K562 (cell line): ENCODE measurements around the gene VARS1. TPM values are rescaled to one million over a fixed set of nuclear protein-coding genes. Genes with fewer than 3 reads are reported as not detected.

ENCODE experiments used
- ATF1 ChIP-seq, 2 experiments: fragments of 450-650 bp in 1 of 2; IDR thresholded peaks; 2 replicates each; pipeline ENCODE4 v1.6.1; 2016; ENCODE audit warnings: missing compliant biosample characterization in 1 of 2, missing genetic modification characterization in 1 of 2
- E2F3 ChIP-seq: fragments of 250-450 bp; sonication (Bioruptor Pico); IDR thresholded peaks from 2 replicates; pipeline ENCODE4 v1.4.0; 2020; ENCODE audit warnings: mild to moderate bottlenecking
- E2F8 ChIP-seq: fragments of 450-650 bp; IDR thresholded peaks from 2 replicates; pipeline ENCODE4 v1.7.1; 2018; ENCODE audit warnings: mild to moderate bottlenecking, low read depth; ENCODE audit not compliant: partially characterized antibody
- EZH2 ChIP-seq: IDR thresholded peaks from 2 replicates; pipeline ENCODE4 v1.6.1; 2012; ENCODE audit warnings: low read depth, mild to moderate bottlenecking, inconsistent platforms, low read length, borderline replicate concordance
- GMEB1 ChIP-seq: fragments of 250-450 bp; sonication (Bioruptor Pico); IDR thresholded peaks from 2 replicates; pipeline ENCODE4 v1.4.0; 2020; ENCODE audit warnings: mild to moderate bottlenecking
- IRF2 ChIP-seq: sonication (generic); formaldehyde crosslinking; IDR thresholded peaks from 2 replicates; pipeline ENCODE4 v1.8.1; 2022; ENCODE audit warnings: mild to moderate bottlenecking, missing genetic modification reagents
- KAT7 ChIP-seq: sonication (generic); formaldehyde crosslinking; IDR thresholded peaks from 2 replicates; pipeline ENCODE4 v1.8.0; 2022; ENCODE audit warnings: missing genetic modification reagents, mild to moderate bottlenecking, borderline replicate concordance
- KLF16 ChIP-seq: IDR thresholded peaks from 2 replicates; pipeline ENCODE4 v1.6.1; 2016; ENCODE audit warnings: antibody characterized with exemption
- LARP7 ChIP-seq: fragments of 450-650 bp; IDR thresholded peaks from 2 replicates; pipeline ENCODE4 v1.6.1; 2016
- LCOR ChIP-seq: sonication (generic); formaldehyde crosslinking; IDR thresholded peaks from 2 replicates; pipeline ENCODE4 v1.8.0; 2022; ENCODE audit warnings: mild to moderate bottlenecking, missing genetic modification reagents
- NFYB ChIP-seq: IDR thresholded peaks from 2 replicates; pipeline ENCODE4 v1.6.1; 2011; ENCODE audit warnings: mild to moderate bottlenecking, moderate library complexity; ENCODE audit not compliant: insufficient read length; ENCODE audit errors: extremely low read depth
- PPARD ChIP-seq: fragments of 250-450 bp; sonication (Bioruptor Pico); IDR thresholded peaks from 2 replicates; pipeline ENCODE4 v1.8.0; 2022; ENCODE audit warnings: inconsistent platforms, mild to moderate bottlenecking, moderate library complexity
- RB1 ChIP-seq: fragments of 450-650 bp; IDR thresholded peaks from 2 replicates; pipeline ENCODE4 v1.6.1; 2017; ENCODE audit warnings: low read depth, mild to moderate bottlenecking
- SIN3A ChIP-seq, 2 experiments: fragments of 150-350 bp in 1 of 2; IDR thresholded peaks; 2 replicates each; pipeline ENCODE4 v1.6.1; 2011 to 2016; ENCODE audit warnings: borderline replicate concordance in 2 of 2, low read depth in 2 of 2, low read length in 2 of 2, mild to moderate bottlenecking in 2 of 2, moderate library complexity in 2 of 2; ENCODE audit not compliant: control insufficient read depth in 1 of 2
- TARDBP ChIP-seq: fragments of 450-650 bp; IDR thresholded peaks from 2 replicates; pipeline ENCODE4 v1.6.1; 2016
- TCF3 ChIP-seq: sonication (generic); formaldehyde crosslinking; IDR thresholded peaks from 2 replicates; pipeline ENCODE4 v1.4.0; 2020; ENCODE audit warnings: mild to moderate bottlenecking, missing genetic modification reagents
- TOE1 ChIP-seq, 2 experiments: fragments of 450-650 bp in 1 of 2; sonication (generic) in 1 of 2; formaldehyde crosslinking in 1 of 2; IDR thresholded peaks; 2 replicates each; pipeline versions ENCODE4 v1.7.1 to v1.8.0; 2016 to 2022; ENCODE audit warnings: borderline replicate concordance in 2 of 2, mild to moderate bottlenecking in 2 of 2, antibody characterized with exemption in 1 of 2, inconsistent platforms in 1 of 2, low read depth in 1 of 2, missing genetic modification reagents in 1 of 2, moderate library complexity in 1 of 2
- XRCC3 ChIP-seq: fragments of 450-650 bp; IDR thresholded peaks from 2 replicates; pipeline ENCODE4 v1.6.1; 2017; ENCODE audit warnings: mild to moderate bottlenecking, moderate library complexity
- ZEB2 ChIP-seq: fragments of 450-650 bp; IDR thresholded peaks from 2 replicates; pipeline ENCODE4 v1.6.1; 2016
- ZNF133 ChIP-seq: fragments of 250-450 bp; sonication (Bioruptor Pico); IDR thresholded peaks from 2 replicates; pipeline ENCODE4 v1.4.0; 2020; ENCODE audit warnings: mild to moderate bottlenecking
- ZNF324 ChIP-seq: fragments of 250-450 bp; sonication (Bioruptor Pico); IDR thresholded peaks from 2 replicates; pipeline ENCODE4 v1.4.0; 2020; ENCODE audit warnings: mild to moderate bottlenecking
- ZNF384 ChIP-seq: IDR thresholded peaks from 2 replicates; pipeline ENCODE4 v1.6.1; 2012; ENCODE audit warnings: low read depth, low read length, improper control_type of control experiment
- ZNF444 ChIP-seq: fragments of 250-450 bp; sonication (Bioruptor Pico); IDR thresholded peaks from 2 replicates; pipeline ENCODE4 v1.4.0; 2020; ENCODE audit warnings: mild to moderate bottlenecking, moderate library complexity
- ZNF57 ChIP-seq: fragments of 450-650 bp; formaldehyde crosslinking; IDR thresholded peaks from 2 replicates; pipeline ENCODE4 v1.4.0; 2020; ENCODE audit warnings: mild to moderate bottlenecking, moderate library complexity
- ZNF583 ChIP-seq: fragments of 250-450 bp; sonication (Bioruptor Pico); IDR thresholded peaks from 2 replicates; pipeline ENCODE4 v1.4.0; 2020
- ZNF699 ChIP-seq: fragments of 250-450 bp; sonication (Bioruptor Pico); IDR thresholded peaks from 2 replicates; pipeline ENCODE4 v1.8.0; 2021; ENCODE audit warnings: mild to moderate bottlenecking, moderate library complexity; ENCODE audit not compliant: insufficient replicate concordance
- polyA plus RNA-seq, 8 experiments: library from polyadenylated mRNA; depleted of rRNA in 4 of 8; stranded (reverse) in 5 of 8; unstranded in 3 of 8; fragments of >200 nt; fragmentation: Nextera tagmentation in 2 of 8; fragmentation: Illumina TruSeq in 1 of 8; extraction: Ambion mirVana in 2 of 8; extraction: Trizol in 1 of 8; gene quantifications; 2 replicates each; pipeline versions ENCODE4 v1.2.1 to v1.2.3, GENCODE V29; 2011 to 2014; ENCODE audit warnings: inconsistent platforms in 1 of 8, missing spikeins in 1 of 8
- total RNA-seq, 7 experiments: library from RNA; depleted of rRNA in 6 of 7; stranded (reverse); fragments of >200 nt in 6 of 7; fragmentation: Illumina TruSeq in 2 of 7; extraction: Trizol in 2 of 7; gene quantifications; 2 replicates each; pipeline versions ENCODE4 v1.2.1 to v1.2.3, GENCODE V29; 2011 to 2021; ENCODE audit warnings: low replicate concordance in 1 of 7

Gene VARS1
- total and polyA plus RNA-seq, 9 of the 15 experiments (the other 6 are each of a cell fraction or from before 2014, with no cell fraction given) = 2.9 to 488 (median 130) TPM

- no peak for TF ChIP-seq E2F3
- TF ChIP-seq ZNF133 (CRISPR knock-in tag) = no peak
- TF ChIP-seq TCF3 (CRISPR knock-in tag) = no peak
- 0 out of 2 replicates have a peak, but pooled peaks have one; percentile 52 for TF ChIP-seq ZNF57 (CRISPR knock-in tag)
- no peak for TF ChIP-seq E2F8
- no peak for TF ChIP-seq NFYB
- no peak for TF ChIP-seq XRCC3
- no peak for TF ChIP-seq KLF16
- TF ChIP-seq ATF1 (CRISPR knock-in tag; IDR thresholded peaks at IDR 0.05) = no peak
- TF ChIP-seq ATF1 (tag; IDR thresholded peaks at IDR 0.05) = no peak
- no peak for TF ChIP-seq LARP7
- TF ChIP-seq PPARD (CRISPR knock-in tag) = no peak
- 0 out of 2 replicates have a peak, but pooled peaks have one; percentile 39 for TF ChIP-seq LCOR (CRISPR knock-in tag)
- no peak for TF ChIP-seq RB1
- TF ChIP-seq ZEB2 = no peak
- TF ChIP-seq EZH2 = no peak
- no peak for TF ChIP-seq TARDBP
- no peak for TF ChIP-seq SIN3A (IDR thresholded peaks at IDR 0.05; ENCODE audit: borderline replicate concordance in 2 of 2, control insufficient read depth in 1 of 2, low read depth in 2 of 2, low read length in 2 of 2)
- no peak for TF ChIP-seq TOE1 (IDR thresholded peaks at IDR 0.05; ENCODE audit: borderline replicate concordance)
- TF ChIP-seq TOE1 (CRISPR knock-in tag; IDR thresholded peaks at IDR 0.05; ENCODE audit: borderline replicate concordance, low read depth) = no peak
- TF ChIP-seq IRF2 = no peak
- TF ChIP-seq GMEB1 = no peak
- TF ChIP-seq ZNF384 = no peak
- no peak for TF ChIP-seq ZNF324 (CRISPR knock-in tag)
- no peak for TF ChIP-seq KAT7 (CRISPR knock-in tag)
- no peak for TF ChIP-seq ZNF444 (CRISPR knock-in tag)
- TF ChIP-seq ZNF699 (CRISPR knock-in tag) = no peak
- TF ChIP-seq ZNF583 (CRISPR knock-in tag) = no peak
These were observed 45.0 kb downstream of the VARS1 start (continued) for GRCh38 chr6:31750411-31751022.
